Loucy (cell line): ENCODE measurements around the gene ATP8A2.

Source experiments
- H2AFZ ChIP-seq: fragments of 200-600 bp; sonication (generic); 2 replicates; pipeline ENCODE4 v1.6.0; 2016; ENCODE audit warnings: antibody characterized with exemption, mild to moderate bottlenecking, low read length, moderate library complexity
- H3F3A ChIP-seq: fragments of 200-600 bp; 2 replicates; pipeline ENCODE4 v1.6.0; 2016; ENCODE audit warnings: antibody characterized with exemption, low read depth, mild to moderate bottlenecking
- H3K27me3 ChIP-seq: fragments of 200-600 bp; sonication (generic); 2 replicates; pipeline ENCODE4 v1.6.1; 2014; ENCODE audit warnings: low read length, mild to moderate bottlenecking; ENCODE audit not compliant: insufficient read depth, poor library complexity, severe bottlenecking
- H3K36me3 ChIP-seq: fragments of 200-600 bp; sonication (generic); 2 replicates; pipeline ENCODE4 v1.6.1; 2016; ENCODE audit warnings: low read length; ENCODE audit not compliant: insufficient read depth
- H3K4me1 ChIP-seq: fragments of 200-600 bp; sonication (generic); 2 replicates; pipeline ENCODE4 v1.5.1; 2014; ENCODE audit warnings: low read length, mild to moderate bottlenecking; ENCODE audit not compliant: insufficient read depth, poor library complexity, severe bottlenecking
- H3K4me2 ChIP-seq: fragments of 200-600 bp; sonication (generic); 2 replicates; pipeline ENCODE4 v1.6.0; 2014; ENCODE audit warnings: antibody characterized with exemption, low read length, low read depth, mild to moderate bottlenecking; ENCODE audit not compliant: poor library complexity, severe bottlenecking
- H3K4me3 ChIP-seq: fragments of 200-600 bp; sonication (generic); 2 replicates; pipeline ENCODE4 v1.5.1; 2014; ENCODE audit warnings: low read length, mild to moderate bottlenecking, mixed read lengths; ENCODE audit not compliant: poor library complexity, severe bottlenecking
- H3K79me2 ChIP-seq: fragments of 200-600 bp; sonication (generic); 2 replicates; pipeline ENCODE4 v1.6.1; 2014; ENCODE audit warnings: low read length; ENCODE audit not compliant: insufficient read depth
- H3K9ac ChIP-seq: fragments of 200-600 bp; sonication (generic); 2 replicates; pipeline ENCODE4 v1.6.0; 2014; ENCODE audit warnings: mild to moderate bottlenecking, low read depth, low read length, moderate library complexity; ENCODE audit not compliant: poor library complexity, severe bottlenecking
- H3K9me2 ChIP-seq: fragments of 200-600 bp; sonication (generic); replicated peaks from 2 replicates; pipeline ENCODE4 v1.6.1; 2016; ENCODE audit warnings: low read depth, low read length, mixed read lengths
- H3K9me3 ChIP-seq: fragments of 200-600 bp; sonication (generic); 2 replicates; pipeline ENCODE4 v1.6.1; 2014; ENCODE audit warnings: mild to moderate bottlenecking, antibody characterized with exemption, low read length, low read depth; ENCODE audit not compliant: insufficient read depth
- H4K20me1 ChIP-seq: fragments of 200-600 bp; sonication (generic); 2 replicates; pipeline ENCODE4 v1.6.0; 2014; ENCODE audit warnings: antibody characterized with exemption, low read length, mild to moderate bottlenecking; ENCODE audit not compliant: insufficient read depth, poor library complexity, severe bottlenecking
- EZH2phosphoT487 ChIP-seq: fragments of 200-600 bp; IDR thresholded peaks from 2 replicates; pipeline ENCODE4 v1.6.1; 2018; ENCODE audit warnings: antibody characterized with exemption, mild to moderate bottlenecking, moderate library complexity, borderline replicate concordance
- TF ChIP-seq, protein P1 (sequence below): fragments of 200-600 bp; sonication (generic); conservative IDR thresholded peaks from 2 replicates; pipeline ENCODE4 v1.5.1; 2014; ENCODE audit warnings: mild to moderate bottlenecking, antibody characterized with exemption, low read length

The ATP8A2 gene

DNA sequence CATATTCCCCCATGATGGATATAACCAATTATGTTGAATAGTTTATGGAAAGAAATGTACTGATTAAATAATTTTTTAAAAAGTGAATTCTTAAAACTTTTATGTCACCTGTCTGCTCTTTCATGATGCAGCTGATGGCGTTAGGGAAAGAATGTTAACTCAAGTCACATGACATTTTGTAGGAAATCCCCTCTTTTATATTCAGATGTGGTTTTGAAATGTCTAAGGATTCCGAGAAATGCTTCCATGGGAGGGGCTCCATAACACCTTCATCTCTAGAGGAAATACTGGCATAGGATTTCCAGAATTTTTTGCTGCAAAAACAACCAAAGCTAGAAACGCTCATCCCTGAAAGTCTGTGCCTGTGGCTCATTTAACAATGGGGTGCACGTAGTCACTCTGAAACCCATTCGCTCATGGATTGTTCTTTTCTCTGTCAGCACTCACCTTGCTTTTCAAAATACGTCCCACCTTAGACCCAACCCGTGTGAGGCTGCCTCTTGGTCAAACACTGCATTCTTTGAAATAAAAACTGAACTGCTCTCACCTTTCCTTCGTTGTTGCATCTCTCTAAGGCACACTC lies 391.1 kb downstream of the ATP8A2 start:
- H4K20me1 ChIP-seq = no peaks in the 10 kb centered on the region
- no peaks in the 10 kb centered on the region for H3K9me2 ChIP-seq
- H3K36me3 ChIP-seq = no peaks in the 10 kb centered on the region
- H3K9me3 ChIP-seq = no peaks in the 10 kb centered on the region
- H2AFZ ChIP-seq = no peak overlapping the region
- no peaks in the 10 kb centered on the region for H3K79me2 ChIP-seq
- TF ChIP-seq, protein P1, sequence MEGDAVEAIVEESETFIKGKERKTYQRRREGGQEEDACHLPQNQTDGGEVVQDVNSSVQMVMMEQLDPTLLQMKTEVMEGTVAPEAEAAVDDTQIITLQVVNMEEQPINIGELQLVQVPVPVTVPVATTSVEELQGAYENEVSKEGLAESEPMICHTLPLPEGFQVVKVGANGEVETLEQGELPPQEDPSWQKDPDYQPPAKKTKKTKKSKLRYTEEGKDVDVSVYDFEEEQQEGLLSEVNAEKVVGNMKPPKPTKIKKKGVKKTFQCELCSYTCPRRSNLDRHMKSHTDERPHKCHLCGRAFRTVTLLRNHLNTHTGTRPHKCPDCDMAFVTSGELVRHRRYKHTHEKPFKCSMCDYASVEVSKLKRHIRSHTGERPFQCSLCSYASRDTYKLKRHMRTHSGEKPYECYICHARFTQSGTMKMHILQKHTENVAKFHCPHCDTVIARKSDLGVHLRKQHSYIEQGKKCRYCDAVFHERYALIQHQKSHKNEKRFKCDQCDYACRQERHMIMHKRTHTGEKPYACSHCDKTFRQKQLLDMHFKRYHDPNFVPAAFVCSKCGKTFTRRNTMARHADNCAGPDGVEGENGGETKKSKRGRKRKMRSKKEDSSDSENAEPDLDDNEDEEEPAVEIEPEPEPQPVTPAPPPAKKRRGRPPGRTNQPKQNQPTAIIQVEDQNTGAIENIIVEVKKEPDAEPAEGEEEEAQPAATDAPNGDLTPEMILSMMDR = no peak
- TF ChIP-seq EZH2phosphoT487 = no peak
- H3F3A ChIP-seq = no peaks in the 10 kb centered on the region
- no peak overlapping the region for H3K9ac ChIP-seq
- H3K4me3 ChIP-seq = no peak overlapping the region
- no peaks in the 10 kb centered on the region for H3K27me3 ChIP-seq
- no peak overlapping the region for H3K4me2 ChIP-seq
- no peaks in the 10 kb centered on the region for H3K4me1 ChIP-seq

GRCh38 chr13:25764378-25764777 lies 392.6 kb downstream of the ATP8A2 start:
- no peaks in the 10 kb centered on the region for H3K9me2 ChIP-seq
- TF ChIP-seq, protein P1 = no peak
- no peak for TF ChIP-seq EZH2phosphoT487
- H3K4me2 ChIP-seq = no peak overlapping the region
- no peak overlapping the region for H3K9ac ChIP-seq
- no peaks in the 10 kb centered on the region for H3K9me3 ChIP-seq
- H4K20me1 ChIP-seq = no peaks in the 10 kb centered on the region
- H2AFZ ChIP-seq = no peak overlapping the region
- H3K79me2 ChIP-seq = no peaks in the 10 kb centered on the region
- H3K4me1 ChIP-seq = no peaks in the 10 kb centered on the region
- H3K27me3 ChIP-seq = no peaks in the 10 kb centered on the region
- H3K36me3 ChIP-seq = no peaks in the 10 kb centered on the region
- H3F3A ChIP-seq = no peaks in the 10 kb centered on the region
- no peak overlapping the region for H3K4me3 ChIP-seq

GRCh38 chr13:25765266-25765665 lies 393.5 kb downstream of the ATP8A2 start:
- no peaks in the 10 kb centered on the region for H4K20me1 ChIP-seq
- H3K36me3 ChIP-seq = no peaks in the 10 kb centered on the region
- H3K4me1 ChIP-seq = no peaks in the 10 kb centered on the region
- H3K4me2 ChIP-seq = no peak overlapping the region
- no peaks in the 10 kb centered on the region for H3F3A ChIP-seq
- H3K9me2 ChIP-seq = no peaks in the 10 kb centered on the region
- H3K4me3 ChIP-seq = no peak overlapping the region
- no peaks in the 10 kb centered on the region for H3K27me3 ChIP-seq
- no peak for TF ChIP-seq EZH2phosphoT487
- TF ChIP-seq, protein P1 = no peak
- no peak overlapping the region for H2AFZ ChIP-seq
- no peak overlapping the region for H3K9ac ChIP-seq
- H3K9me3 ChIP-seq = no peaks in the 10 kb centered on the region
- no peaks in the 10 kb centered on the region for H3K79me2 ChIP-seq
